Cardiac muscle cell (in vitro differentiated cells and primary cell): ENCODE data around the gene PLEKHH2. TPM values are rescaled to one million over a fixed set of nuclear protein-coding genes. Genes with fewer than 3 reads are reported as not detected.
"Not testable (repeated sequence)": the region's sequence is repeated elsewhere in the genome, so short reads cannot be mapped to it uniquely, and the experiment has no call there.

Source experiments
- DNase-seq, 2 donors: peaks; one replicate each; pipeline versions ENCODE4 v3.0.0 to v3.0.0-alpha.2; 2010 to 2017; ENCODE audit warnings: low read depth in 1 of 2, low spot score in 1 of 2
- H3K27ac ChIP-seq: fragments of 200-600 bp; sonication (generic); 2 replicates; pipeline ENCODE4 v1.5.1; 2016
- H3K27me3 ChIP-seq: fragments of 200-600 bp; sonication (generic); 2 replicates; pipeline ENCODE4 v1.6.0; 2016; ENCODE audit warnings: control low read depth
- H3K36me3 ChIP-seq: fragments of 200-600 bp; sonication (generic); 2 replicates; pipeline ENCODE4 v1.5.1; 2016; ENCODE audit warnings: control low read depth
- H3K4me1 ChIP-seq: fragments of 200-600 bp; sonication (generic); 2 replicates; pipeline ENCODE4 v1.8.1; 2017; ENCODE audit warnings: low read depth, mild to moderate bottlenecking, mixed run types
- H3K4me3 ChIP-seq: fragments of 200-600 bp; sonication (generic); 2 replicates; pipeline ENCODE4 v1.5.1; 2016; ENCODE audit warnings: mild to moderate bottlenecking
- H3K9me3 ChIP-seq: fragments of 200-600 bp; sonication (generic); 2 replicates; pipeline ENCODE4 v1.5.1; 2017; ENCODE audit warnings: low read depth, mild to moderate bottlenecking, control low read depth
- CTCF ChIP-seq: IDR thresholded peaks from 2 replicates; pipeline ENCODE4 v1.5.1; 2012; ENCODE audit warnings: low read depth, mild to moderate bottlenecking, low read length
- polyA plus RNA-seq: library from polyadenylated mRNA; unstranded; fragments of >200 nt; fragmentation: Nextera tagmentation; extraction: Ambion mirVana; gene quantifications from 2 replicates; pipeline ENCODE4 v1.2.1, GENCODE V29; 2016
- total RNA-seq: library from RNA; depleted of rRNA; stranded (reverse); fragments of >200 nt; gene quantifications from 2 replicates; pipeline ENCODE4 v1.2.3, GENCODE V29; 2016

PLEKHH2 gene
- total and polyA plus RNA-seq, 2 experiments from 2014 or later = 0.31 to 1.0 TPM

- Histone ChIP-seq H3K4me1 (no peaks in the 10 kb centered on the region), H3K9me3 (no peaks in the 10 kb centered on the region), H3K27ac (no peak overlapping the region), H3K4me3 (no peak overlapping the region), H3K27me3 (no peaks in the 10 kb centered on the region), H3K36me3 (no peaks in the 10 kb centered on the region)
- no peak for TF ChIP-seq CTCF
- no peak for DNase-seq
These were observed 5.3 kb upstream of the PLEKHH2 start for GRCh38 chr2:43631618-43632317.

DNA sequence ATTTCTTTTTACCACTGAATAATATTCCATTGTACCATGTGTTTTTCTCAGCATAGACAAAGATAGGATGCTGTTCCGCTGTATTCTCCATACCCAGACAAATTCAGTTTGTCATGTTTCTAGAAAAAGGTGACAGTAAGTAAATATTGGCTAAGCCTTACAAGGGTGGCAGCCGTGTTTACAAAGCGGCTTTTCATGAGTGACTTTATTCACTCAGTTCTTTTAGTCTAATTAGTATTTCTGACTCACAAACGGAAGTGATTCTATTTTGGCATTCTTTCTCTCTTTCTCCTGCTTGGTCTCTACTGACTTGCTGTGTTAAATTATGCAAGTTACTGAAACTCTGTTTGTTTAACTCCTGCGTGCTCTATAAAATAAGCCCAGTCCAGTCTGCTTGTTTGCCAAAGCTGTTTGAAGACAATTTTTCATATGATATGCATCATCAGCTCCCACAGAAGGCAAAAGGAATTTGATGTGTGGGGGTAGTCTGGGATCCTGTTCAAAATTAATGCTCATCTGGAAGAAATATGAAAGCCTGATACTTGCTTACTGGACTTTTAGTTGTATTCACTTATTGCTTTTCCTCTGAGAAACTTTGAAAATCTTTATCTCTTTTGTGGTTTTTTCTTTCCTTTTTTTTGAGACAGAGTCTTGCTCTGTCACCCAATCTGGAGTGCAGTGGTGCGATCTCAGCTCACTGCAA is 2.3 kb upstream of the PLEKHH2 start:
- no peak overlapping the region for H3K4me3 ChIP-seq

DNA sequence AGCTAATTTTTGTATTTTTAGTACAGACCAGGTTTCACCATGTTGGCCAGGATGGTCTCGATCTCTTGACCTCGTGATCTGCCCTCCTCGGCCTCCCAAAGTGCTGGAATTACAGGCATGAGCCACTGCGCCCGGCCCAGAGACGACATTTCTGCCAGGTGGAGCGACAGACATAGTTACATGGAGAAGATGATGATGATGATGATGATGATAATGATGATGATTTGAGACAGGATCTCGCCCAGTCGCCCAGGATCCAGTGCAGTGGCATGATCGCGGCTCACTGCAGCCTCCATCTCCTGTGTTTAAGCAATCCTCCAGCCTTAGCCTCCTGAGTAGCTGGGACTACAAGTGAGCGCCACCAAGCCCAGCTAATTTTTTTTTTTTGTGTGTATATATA is 907 bp upstream of the PLEKHH2 start:
- not testable (repeated sequence) for H3K4me1 ChIP-seq, DNase-seq, H3K36me3 ChIP-seq, H3K27ac ChIP-seq, H3K4me3 ChIP-seq, H3K9me3 ChIP-seq
- H3K27me3 ChIP-seq = peaks cover 11% of the 10 kb centered on the region

More for the DNA sequence above, 2.3 kb upstream of the PLEKHH2 start:
- Histone ChIP-seq H3K27ac (no peak overlapping the region), H3K4me1 (no peaks in the 10 kb centered on the region), H3K27me3 (peaks cover 11% of the 10 kb centered on the region), H3K36me3 (no peaks in the 10 kb centered on the region), H3K9me3 (no peaks in the 10 kb centered on the region)
- peak in 1 of 2 donors; percentile 90 for DNase-seq
- no peak for TF ChIP-seq CTCF

DNA sequence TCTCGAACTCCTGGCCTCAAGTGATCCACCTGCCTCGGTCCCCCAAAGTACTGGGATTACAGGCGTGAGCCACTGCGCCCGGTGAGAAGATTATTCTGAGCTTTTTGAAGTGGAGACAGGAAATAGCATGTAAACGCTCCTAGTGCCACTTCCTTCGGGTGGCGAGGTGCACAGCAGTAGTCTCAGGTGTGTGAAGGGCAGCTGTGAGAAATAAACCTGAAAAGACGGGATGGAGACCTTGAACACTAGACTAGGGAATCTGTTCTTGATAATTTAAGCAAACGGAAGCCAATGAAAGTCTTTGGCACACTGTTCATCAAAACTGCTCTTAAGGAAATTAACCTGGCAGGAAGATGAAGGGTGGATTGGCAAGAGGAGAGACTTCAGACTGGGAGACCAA is 439 bp upstream of the PLEKHH2 start:
- no peaks in the 10 kb centered on the region for H3K9me3 ChIP-seq
- no peaks in the 10 kb centered on the region for H3K36me3 ChIP-seq
- no peaks in the 10 kb centered on the region for H3K4me1 ChIP-seq
- peaks cover 11% of the 10 kb centered on the region for H3K27me3 ChIP-seq
- H3K27ac ChIP-seq = no peak overlapping the region
- H3K4me3 ChIP-seq = peak overlapping the region; percentile 77
- TF ChIP-seq CTCF = no peak
- no peak for DNase-seq

GRCh38 chr2:43642363-43642762 is 5.3 kb downstream of the PLEKHH2 start:
- Histone ChIP-seq H3K27me3 (peaks cover 10% of the 10 kb centered on the region), H3K4me3 (no peak overlapping the region), H3K9me3 (no peaks in the 10 kb centered on the region), H3K27ac (no peak overlapping the region), H3K4me1 (no peaks in the 10 kb centered on the region), H3K36me3 (no peaks in the 10 kb centered on the region)
- DNase-seq = no peak
- no peak for TF ChIP-seq CTCF

DNA sequence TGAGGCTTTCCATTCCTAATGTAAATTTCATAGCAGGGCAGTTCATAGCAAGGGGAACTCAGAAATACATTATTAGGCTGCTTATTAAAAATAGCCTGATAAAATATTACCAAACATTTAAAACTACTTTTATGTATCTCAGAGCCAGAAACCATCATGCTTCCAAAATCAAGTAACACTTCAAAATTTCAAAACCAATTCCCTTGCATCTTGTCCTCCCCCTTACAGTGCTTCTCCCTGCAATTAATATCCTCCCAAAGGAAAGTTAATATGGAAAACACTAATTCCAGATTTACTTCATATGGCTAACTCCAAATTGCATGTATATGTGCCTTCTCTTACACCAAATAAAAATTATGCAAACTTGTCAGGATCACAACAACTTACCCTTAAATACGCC is 6.6 kb downstream of the PLEKHH2 start:
- DNase-seq = no peak
- Histone ChIP-seq H3K4me1 (no peaks in the 10 kb centered on the region), H3K4me3 (no peak overlapping the region), H3K9me3 (no peaks in the 10 kb centered on the region), H3K27me3 (no peaks in the 10 kb centered on the region), H3K27ac (no peak overlapping the region), H3K36me3 (no peaks in the 10 kb centered on the region)
- TF ChIP-seq CTCF = no peak
